Suppressor macrophage treated with lipopolysaccharide for 1 hour (primary cell): ENCODE measurements around the gene BUD23.
"Not testable (repeated sequence)": the region's sequence is repeated elsewhere in the genome, so short reads cannot be mapped to it uniquely, and the experiment has no call there.

Experiments
- DNase-seq, 3 donors: peaks; one replicate each; pipeline ENCODE4 v3.0.0-alpha.2; 2020 to 2022

BUD23 gene, protein sequence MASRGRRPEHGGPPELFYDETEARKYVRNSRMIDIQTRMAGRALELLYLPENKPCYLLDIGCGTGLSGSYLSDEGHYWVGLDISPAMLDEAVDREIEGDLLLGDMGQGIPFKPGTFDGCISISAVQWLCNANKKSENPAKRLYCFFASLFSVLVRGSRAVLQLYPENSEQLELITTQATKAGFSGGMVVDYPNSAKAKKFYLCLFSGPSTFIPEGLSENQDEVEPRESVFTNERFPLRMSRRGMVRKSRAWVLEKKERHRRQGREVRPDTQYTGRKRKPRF

DNA sequence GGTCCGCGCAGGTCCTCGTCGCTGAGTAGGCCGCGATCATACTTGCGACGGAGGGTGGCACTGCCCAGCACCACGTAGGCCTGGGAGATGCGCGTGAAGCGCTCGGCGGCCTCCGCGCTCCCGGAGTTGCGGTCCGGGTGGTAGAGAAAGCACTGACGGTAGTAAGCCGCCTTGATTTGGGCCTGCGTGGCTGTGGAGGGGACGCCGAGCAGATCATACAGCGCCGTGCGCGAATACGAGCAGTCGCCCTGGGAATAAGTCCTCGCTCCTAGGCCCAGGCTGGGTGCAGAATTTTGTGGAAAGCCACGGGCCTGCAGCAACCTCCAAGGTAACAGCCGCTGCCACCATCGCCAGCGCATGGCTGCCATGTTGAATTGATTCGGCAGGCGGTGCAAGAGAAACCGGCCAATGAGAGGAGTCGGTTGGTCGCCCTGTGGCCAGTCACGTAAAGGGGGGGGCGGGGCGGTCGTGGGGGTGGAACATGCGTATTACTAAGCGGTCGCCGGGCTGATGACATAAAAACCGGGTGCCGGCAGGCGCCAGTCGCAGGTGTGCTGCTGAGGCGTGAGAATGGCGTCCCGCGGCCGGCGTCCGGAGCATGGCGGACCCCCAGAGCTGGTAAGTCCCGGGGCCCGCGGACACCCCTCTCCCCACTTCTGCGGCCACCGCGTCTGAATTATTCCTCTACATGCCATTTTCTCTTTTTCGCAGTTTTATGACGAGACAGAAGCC is at the start of gene BUD23, which contains the start of gene DNAJC30:
BUD23 (plus strand) TSS at position 542 of the 732 bp plus-strand sequence; CDS start at position 571, 29 bp downstream.
DNAJC30 (minus strand) TSS at position 398 of the 732 bp plus-strand sequence; CDS start at position 368, 30 bp downstream.
- peak; percentile 92 to 99 (median 97) for DNase-seq

DNA sequence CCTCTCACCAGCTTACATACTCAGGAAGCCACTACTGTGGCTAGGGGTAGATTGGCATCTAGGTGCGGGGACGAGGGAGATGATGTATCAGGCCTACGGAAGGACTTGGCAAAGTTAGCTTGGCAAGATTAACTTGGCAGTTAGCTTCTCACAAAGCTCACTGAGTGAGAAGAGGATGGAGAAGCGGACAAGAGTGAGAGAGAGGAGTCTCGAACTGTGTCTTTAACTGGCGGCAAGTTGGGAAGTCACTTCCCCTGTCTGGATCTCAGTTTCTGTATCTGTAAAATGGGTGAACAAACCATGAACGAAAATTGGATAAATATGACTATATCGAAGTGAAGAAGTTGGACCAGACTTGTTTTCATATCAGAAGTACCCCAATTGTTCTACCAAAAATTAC is 49.6 kb upstream of the BUD23 start:
- no peak for DNase-seq

DNA sequence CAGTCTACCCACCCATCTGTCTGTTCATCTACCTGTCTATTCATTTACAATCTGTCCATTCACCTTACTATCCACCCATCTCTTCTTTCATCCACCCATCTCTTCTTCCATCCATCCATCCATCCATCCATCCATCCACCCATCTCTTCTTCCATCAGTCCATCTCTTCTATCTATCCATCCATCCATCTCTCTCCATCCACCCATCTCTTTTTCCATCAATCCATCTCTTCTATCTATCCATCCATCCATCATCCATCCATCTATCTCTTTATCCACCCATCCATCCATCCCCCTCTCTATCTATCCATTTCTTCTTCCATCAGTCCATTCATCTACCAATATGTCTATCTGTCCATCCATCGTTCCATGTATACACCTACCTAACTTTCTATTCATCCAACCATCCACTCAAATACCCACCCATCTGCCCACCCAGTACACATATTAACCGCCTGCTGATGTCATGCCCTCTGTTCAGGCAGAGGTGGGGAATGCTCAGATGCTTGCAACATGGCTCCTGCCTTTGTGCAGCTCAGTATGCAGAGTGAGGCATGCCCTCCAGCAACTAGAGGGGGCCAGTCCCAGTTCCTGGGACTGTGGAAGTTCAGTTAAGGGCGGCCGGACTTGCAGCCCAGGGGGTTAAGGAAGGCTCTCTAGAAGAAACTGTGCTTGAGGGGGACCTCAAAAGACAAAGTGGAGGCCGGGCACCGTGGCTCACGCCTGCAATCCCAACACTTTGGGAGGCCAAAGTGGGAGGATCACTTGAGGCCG is 47.8 kb upstream of the BUD23 start:
- DNase-seq = no peak

DNA sequence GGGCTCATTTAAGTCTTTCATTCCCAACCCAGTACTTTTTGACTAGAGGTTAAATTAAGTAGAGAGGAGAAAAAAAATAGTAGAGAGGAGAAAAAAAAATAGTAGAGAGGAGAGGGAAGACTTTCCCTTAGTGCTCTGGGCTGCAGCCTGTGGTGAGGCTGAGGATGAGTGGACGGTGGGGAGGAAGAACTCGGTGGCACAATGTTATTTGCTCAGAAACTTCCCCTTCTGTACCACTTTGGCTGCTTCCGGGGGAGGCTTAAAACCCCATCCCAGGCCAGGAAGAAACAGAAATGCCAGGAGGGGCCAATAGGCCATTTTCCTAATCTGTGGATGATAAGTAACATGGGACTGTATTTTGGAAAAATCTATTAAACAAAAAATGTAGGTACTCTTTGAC is 44.5 kb upstream of the BUD23 start:
- peak; percentile 30 to 53 (median 46) for DNase-seq

DNA sequence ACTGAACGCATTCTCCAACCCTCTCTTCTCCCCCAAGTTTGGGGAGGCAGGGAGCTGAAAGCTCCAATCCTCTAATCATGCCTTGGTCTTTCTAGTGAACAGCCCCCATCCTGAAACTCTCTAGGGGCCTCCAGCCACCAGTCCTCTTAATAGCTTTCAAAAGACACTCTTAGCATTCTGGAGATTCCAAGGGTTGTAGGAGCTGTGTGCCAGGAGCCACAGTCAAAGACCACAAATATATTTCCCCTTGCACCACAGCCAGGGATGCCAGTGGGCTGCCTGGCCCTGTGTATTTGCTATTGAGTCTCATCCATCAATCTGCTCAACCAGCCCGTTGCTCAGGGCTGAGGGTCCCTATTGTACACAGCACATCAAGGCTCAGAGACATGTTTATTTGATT is 40.6 kb upstream of the BUD23 start:
- DNase-seq = no peak

DNA sequence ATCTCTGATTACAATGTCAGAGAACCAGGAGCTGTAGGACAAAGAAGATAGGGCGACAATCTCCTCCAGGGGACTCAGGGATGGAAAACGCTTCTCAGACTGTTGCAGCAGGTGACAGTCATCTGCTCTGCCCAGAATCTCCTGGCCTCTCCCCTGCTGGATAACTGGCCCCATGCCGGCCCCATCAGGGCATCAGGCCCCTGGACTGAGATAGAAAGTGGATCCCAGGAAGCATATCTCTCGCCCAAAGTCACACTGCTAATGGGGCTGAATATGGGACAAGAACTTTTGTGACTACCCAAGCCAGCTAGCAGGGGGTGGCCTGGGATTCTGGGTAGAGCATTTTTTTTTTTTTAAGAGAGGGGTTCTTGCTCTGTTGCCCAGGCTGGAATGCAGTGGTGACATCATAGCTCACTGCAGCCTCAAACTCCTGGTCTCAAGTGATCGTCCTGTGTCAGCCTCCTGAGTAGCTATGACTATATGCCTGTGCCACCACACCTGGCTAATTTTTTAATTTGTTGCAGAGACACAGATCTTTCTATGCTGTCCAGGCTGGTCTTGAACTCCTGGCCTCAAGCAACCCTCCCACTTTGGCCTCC is 38.6 kb upstream of the BUD23 start:
- DNase-seq = no peak

DNA sequence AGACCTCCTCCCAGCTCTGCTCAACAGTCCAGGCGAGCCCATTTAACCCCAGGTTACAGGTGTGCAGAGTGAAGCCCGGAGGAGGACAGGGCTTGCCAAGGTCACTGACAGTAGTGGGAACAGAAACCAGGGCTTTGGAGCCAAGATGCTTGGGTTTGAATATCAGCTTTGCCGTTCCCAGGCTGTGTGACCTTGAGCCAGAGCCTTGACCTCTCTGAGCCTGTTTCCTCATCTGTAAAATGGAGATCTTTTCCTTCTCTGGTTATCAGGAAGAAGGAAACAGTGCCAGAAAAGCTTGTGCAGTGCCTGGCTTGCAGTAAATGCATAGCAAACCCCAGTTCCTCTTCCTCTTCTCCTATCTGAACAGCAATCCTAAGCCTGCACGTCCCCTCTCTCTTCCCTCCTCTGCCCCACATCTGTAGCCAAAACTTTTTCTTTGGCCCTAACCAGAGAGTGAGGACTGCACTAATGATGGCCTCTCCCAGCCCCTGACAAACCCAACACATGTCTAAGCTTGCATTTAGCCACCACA is 37.7 kb upstream of the BUD23 start:
- DNase-seq = peak in 2 of 3 donors; percentile 19 to 33

DNA sequence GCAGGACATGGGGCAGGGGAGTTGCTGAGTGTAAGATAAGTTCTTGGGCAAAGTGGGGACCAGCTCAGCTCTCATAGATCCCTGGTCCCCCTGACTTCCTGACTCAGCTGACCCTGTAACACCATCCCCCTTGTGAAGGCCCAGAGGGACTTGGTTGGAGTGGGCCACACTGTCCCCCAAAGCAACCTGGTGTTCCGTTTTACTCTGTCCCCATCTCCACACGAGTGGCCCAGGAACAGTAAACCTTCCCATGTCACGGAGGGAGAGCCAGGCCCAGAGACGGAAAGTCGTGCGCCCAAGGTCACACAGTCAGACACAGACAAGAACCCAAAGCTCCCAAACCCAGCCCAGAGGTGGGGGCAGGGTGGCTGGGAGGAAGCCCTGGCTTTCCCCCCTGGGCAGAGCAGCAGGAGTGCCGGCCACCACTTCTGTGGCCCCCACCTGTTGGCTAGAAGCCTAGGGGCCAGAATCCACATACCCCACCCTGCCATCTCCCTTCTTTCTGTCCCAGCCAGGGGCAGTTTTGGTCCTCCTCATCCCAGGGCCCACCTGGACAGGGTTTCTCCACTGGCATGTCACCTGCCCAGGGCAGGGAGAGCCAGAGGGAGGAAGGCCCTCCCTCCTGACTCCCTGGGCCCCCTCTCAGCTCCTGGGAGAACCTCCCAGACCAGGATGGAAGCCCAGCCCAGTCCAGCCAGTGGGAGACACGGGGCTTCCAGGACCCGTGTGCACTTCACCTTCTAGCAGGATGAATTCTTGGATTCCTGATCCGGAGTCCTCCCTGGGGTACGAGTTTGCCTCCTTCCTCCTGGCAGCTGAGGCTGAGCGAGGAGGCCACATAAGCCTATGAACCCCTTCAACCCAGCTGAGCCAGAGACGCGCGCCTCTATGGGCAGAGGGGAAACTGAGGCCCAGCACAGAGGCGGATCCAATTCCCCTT is 36.3 kb upstream of the BUD23 start:
- no peak for DNase-seq

DNA sequence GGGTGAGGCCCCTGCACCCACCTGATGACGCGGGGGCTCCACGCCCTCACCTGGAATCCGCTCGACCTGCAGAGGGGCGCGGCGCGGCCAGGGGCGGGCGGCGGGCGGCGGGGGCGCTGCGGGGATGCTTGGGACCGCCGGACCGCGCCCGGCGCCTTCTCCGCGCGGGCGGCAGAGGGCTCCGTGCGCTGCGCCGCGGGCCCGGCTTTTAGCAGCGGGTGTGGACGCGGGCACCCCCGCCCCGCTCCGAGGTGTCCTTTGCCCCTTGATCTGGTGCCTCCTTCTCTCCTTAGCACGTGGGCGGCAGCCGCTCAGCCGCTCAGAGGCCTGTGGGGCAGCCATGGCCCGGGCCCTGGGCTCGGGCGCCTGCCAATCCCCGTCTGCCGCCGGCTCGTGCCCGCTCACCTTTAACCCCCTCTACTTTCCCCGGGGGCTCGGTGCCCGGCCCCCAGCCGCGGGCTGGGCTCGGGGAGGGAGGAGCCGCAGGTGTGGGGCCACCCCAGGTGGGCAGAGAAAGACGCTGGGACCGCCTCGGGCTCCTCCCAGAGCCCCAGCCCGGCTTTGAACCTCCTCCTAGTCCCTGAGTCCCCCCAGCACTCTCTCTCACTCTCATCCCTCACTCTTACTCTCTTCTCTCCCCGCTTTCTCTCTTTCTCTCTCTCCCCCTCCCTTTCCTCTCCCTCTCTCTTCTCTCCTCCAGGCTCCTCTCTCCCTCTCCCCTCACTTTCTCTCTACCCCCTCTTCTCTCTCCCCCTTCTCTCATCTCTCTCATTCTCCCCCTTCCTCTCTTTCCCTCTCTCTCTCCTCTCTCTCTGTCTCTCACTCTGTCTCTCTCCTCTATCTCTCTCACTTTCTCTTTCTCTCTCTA is 35.4 kb upstream of the BUD23 start:
- DNase-seq = peak in 2 of 3 donors; percentile 47 to 63

DNA sequence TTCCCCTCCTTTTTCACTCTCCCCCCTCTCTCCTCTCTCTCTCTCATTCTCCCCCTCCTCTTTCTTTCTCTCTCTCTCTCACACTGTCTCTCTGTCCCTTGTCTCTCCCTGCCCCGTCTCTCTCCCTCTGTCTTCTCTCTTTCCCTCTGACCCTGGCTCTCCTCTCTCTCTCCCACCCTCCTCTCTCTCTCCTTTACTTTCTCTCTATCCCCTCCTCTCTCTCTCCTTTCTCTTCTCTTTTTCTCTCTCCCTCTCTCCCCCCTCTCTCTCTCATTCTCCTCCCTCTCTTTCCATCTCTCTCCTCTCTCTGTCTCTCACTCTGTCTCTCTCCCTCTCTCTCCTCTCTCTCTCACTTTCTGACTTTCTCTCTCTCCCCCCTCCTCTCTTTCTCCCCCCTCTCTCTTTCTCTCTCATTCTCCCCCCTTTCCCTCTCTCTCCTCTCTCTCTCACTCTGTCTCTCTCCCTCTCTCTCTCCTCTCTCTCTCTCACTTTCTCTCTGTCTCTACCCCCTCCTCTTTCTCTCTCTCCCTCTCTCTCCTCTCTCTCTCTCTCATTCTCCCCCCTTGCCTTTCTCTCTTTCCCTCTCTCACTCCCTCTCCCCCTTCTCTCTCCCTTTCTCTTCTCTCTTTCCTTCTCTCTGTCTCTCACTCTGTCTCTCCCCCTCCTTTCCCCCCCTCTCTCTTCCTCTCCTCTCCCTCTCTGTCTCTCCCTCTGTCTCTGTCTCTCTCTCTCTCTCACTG is 34.6 kb upstream of the BUD23 start:
- no peak for DNase-seq

DNA sequence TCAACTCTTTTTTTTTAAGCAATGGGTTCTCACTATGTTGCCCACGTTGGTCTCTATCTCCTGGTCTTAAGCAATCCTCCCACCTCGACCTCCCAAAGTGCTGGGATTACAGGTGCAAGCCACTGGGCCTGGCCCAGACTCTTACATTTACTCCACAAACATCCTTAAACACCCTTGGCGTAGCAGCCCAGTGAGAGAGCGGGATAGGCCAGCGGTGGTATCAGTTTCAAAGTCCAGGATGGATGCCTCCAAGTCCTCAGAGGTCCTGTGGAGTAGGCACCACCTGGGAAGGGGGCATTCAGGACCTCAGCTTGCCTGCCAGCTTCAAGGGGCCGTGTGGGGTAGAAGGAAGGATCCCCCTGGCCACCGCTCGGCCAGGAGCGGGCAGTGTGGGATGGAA is 33.8 kb upstream of the BUD23 start:
- DNase-seq = no peak

DNA sequence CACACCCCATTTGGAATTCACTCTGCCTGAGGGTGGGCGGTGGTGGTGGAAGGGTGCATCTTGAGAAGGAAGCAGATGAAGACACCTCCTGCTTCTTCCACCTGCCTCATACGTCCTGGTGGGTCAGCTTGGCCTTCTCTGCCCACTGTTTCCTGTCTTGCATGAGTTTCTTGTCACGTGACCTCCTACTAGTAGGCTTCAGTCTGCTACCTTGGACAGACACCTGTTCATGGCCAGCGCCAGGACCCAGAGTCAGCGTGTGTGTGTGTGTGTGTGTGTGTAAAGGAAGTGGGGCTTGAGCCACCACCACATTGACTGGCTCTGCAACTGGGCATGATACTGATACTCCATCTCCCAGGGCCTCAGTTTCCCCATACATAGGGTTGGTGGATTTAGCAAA is 32.9 kb upstream of the BUD23 start:
- no peak for DNase-seq

DNA sequence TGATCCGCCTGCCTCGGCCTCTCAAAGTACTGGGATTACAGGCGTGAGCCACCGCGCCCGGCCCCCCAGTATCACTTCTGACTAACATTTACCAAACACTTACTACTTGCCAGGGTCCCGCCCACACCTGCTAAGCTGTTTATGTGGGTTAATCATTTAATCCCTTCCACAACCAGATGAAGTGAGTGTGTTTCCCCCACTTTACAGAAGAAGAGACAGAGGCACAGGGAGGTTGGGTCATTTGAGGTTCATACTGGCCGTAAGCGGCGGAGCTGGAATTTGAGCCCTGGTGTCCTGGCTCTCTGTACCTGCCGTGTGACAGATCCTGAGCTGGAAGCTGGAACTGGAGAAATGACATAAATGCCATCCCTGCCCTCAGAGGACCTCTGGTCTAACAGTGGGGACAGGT is 30.9 kb upstream of the BUD23 start:
- DNase-seq = no peak

DNA sequence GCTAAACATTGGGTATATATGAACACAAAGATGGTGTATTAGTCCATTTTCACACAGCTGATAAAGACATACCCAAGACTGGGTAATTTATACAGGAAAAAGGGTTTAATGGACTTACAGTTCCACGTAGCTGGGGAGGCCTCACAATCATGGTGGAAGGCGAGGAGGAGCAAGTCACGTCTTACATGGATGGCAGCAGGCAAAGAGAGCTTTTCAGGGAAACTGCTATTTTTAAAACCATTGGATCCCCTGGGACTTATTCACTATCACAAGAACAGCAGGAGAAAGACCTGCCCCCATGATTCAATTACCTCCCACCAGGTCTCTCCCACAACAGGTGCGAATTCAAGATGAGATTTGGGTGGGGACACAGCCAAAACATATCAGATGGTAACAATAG is 28.1 kb upstream of the BUD23 start:
- not testable (repeated sequence) for DNase-seq

DNA sequence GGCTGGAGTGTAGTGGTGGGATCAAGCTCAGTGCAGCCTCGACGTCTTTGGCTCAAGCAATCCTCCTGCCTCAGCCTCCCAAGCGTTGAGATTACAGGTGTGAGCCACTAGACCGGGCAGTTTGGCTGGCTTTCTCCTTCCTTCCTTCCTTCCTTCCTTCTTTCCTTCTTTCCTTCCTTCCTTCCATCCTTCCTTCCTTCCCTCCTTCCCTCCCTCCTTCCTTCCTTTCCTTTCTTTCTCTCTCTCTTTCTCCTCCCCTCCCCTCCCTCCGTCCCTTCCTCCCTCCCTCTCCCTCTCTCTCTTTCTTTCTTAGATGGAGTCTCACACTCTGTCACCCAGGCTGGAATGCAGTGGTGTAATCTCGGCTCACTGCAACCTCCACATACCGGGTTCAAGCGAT is 23.4 kb upstream of the BUD23 start:
- DNase-seq = no peak

DNA sequence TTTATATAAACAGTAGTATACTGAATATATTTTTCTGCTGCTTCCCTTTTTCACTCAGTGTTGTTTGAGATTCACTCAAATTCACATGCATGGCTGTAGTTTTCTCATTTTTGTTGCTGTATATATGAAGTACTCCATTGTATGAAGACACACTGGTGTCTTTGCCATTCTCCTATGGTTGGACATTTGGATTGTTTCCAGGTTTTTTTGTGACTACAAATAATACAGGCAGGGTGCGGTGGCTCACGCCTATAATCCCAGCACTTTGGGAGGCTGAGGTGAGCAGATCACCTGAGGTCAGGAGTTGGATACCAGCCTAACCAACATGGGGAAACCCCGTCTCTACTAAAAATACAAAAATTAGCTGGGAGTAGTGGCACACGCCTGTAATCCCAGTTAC is 22.8 kb upstream of the BUD23 start:
- DNase-seq = not testable (repeated sequence)

DNA sequence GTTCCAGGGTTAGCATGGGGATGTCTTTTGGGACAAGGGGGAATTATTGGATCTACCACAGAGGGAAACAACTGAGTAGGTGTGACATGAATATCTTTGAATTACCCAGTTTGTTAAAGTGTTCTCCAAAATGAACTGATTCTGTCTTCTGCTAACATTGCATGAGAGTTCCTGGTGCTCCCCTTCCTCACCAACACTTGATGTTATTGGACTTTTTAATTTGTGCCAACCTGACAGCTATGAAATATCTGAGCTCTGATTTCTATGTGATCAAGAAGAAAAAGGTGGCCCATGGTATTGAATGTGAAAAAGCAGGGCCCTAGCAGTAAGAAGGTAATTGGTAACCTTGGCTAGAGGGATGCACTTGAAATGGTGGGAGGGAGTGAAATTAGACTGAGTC is 20.4 kb upstream of the BUD23 start:
- no peak for DNase-seq

DNA sequence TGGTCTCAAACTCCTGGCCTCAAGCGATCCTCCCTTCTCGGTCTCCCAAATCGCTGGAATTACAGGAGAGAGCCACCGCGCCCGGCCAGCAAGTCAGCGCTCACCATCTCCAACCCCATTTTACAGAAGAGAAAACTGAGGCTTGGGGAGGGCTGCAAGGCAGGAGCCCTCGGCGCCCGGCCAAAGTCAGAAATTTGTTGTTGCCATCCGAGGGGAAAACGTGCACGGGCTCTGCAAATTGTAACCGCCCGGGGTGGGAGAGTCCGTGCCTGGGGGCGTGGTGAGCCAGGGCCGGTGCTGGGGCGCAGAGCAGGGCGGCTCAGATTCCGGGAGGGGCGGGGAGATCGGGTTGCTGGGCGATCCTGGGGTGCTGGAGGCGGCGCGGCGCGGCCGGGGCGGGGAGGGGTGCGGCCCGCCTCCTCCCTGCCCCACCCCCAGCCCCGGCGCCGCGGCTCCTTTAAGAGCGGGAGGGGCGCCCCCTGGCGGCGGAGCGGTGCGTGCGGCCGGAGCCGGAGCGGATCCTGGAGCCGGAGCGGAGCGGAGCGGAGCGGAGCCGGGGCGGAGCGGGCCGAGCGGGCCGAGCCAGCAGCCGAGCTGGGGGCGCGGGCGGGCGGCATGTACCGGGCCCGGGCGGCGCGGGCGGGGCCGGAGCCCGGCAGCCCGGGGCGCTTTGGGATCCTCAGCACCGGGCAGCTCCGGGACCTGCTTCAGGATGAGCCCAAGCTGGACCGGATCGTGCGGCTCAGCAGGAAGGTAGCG is 15.9 kb upstream of the BUD23 start, which contains the start of gene VPS37D:
VPS37D (plus strand) TSS at position 488 of the 759 bp plus-strand sequence; CDS start at position 616, 128 bp downstream.
- peak; percentile 89 to 99 (median 96) for DNase-seq
